A549 (cell line): Measurements from ENCODE around the gene GSC. TPM values are rescaled to one million over a fixed set of nuclear protein-coding genes. Genes with fewer than 3 reads are reported as not detected.
"Not testable (repeated sequence)": the region's sequence is repeated elsewhere in the genome, so short reads cannot be mapped to it uniquely, and the experiment has no call there.

Source experiments
- ATAC-seq, 2 experiments: fragments of 200-7000 bp in 1 of 2; fragments of >200 bp in 1 of 2; cut with Nextera tagmentation in 1 of 2; cut with Tn5 transposase in 1 of 2; 3 replicates each; pipeline versions ENCODE4 v1.8.0 to v1.9.1; 2018 to 2020; ENCODE audit warnings: mild to moderate bottlenecking in 1 of 2, moderate library complexity in 1 of 2
- CTCF ChIA-PET: fragments of 300-600 bp; sonication (Branson Sonifier 250); formaldehyde crosslinking; extraction: SDS; loops from one replicate; lab custom pipeline; 2021; ENCODE audit warnings: antibody characterized with exemption, inconsistent platforms; lab: Yijun Ruan, JAX
- POLR2A ChIA-PET: fragments of 350-600 bp; formaldehyde crosslinking; extraction: SDS; loops from one replicate; lab custom pipeline; 2021; ENCODE audit warnings: antibody characterized with exemption, inconsistent platforms; lab: Yijun Ruan, JAX
- DNase-seq, 2 experiments: peaks; one replicate each; pipeline versions ENCODE4 v3.0.0 to v3.0.0-alpha.2; 2011 to 2016; ENCODE audit warnings: low read depth in 1 of 2, low spot score in 1 of 2
- FAIRE-seq: peaks from 2 replicates; lab custom pipeline; 2011; peaks lifted over from hg19 to GRCh38; lab: Jason Lieb, UNC
- H3K27ac ChIP-seq, 2 experiments: fragments of >200 bp; sonication (Bioruptor Twin); formaldehyde crosslinking; 3 replicates each; pipeline ENCODE4 v1.5.1; 2016 to 2017
- H3K4me1 ChIP-seq: fragments of >200 bp; sonication (Bioruptor Twin); formaldehyde crosslinking; 3 replicates; pipeline ENCODE4 v1.6.1; 2016
- H3K4me2 ChIP-seq: fragments of >200 bp; sonication (Bioruptor Twin); formaldehyde crosslinking; 3 replicates; pipeline ENCODE4 v1.6.1; 2016
- H3K4me3 ChIP-seq: fragments of >200 bp; sonication (Bioruptor Twin); formaldehyde crosslinking; 3 replicates; pipeline ENCODE4 v1.5.1; 2016
- H3K9me3 ChIP-seq: fragments of >200 bp; sonication (Bioruptor Twin); formaldehyde crosslinking; 3 replicates; pipeline ENCODE4 v1.6.1; 2016
- BHLHE40 ChIP-seq: IDR thresholded peaks from 2 replicates; pipeline ENCODE4 v1.6.1; 2012; ENCODE audit warnings: low read depth, low read length, inconsistent platforms
- CBX2 ChIP-seq: fragments of 200-600 bp; sonication (generic); IDR thresholded peaks from 2 replicates; pipeline ENCODE4 v1.6.1; 2016; ENCODE audit warnings: low read depth, mild to moderate bottlenecking, borderline replicate concordance
- CBX8 ChIP-seq: fragments of 200-600 bp; sonication (generic); IDR thresholded peaks from 2 replicates; pipeline ENCODE4 v1.6.1; 2016
- CEBPB ChIP-seq, 2 experiments: fragments of >200 bp in 1 of 2; sonication (Bioruptor Twin) in 1 of 2; formaldehyde crosslinking in 1 of 2; IDR thresholded peaks; 2 replicates each; pipeline ENCODE4 v1.6.1; 2012 to 2016
- CHD4 ChIP-seq: fragments of 200-600 bp; sonication (generic); IDR thresholded peaks from 2 replicates; pipeline ENCODE4 v1.6.1; 2016; ENCODE audit warnings: antibody characterized with exemption, mild to moderate bottlenecking, borderline replicate concordance
- EHMT2 ChIP-seq: fragments of 200-600 bp; sonication (generic); IDR thresholded peaks from 2 replicates; pipeline ENCODE4 v1.6.1; 2016; ENCODE audit warnings: antibody characterized with exemption, low read depth, mild to moderate bottlenecking, moderate library complexity
- ESRRA ChIP-seq: fragments of 150-350 bp; IDR thresholded peaks from 2 replicates; pipeline ENCODE4 v1.6.1; 2014; ENCODE audit warnings: mild to moderate bottlenecking, low read length, borderline replicate concordance
- FOXS1 ChIP-seq: fragments of 250-450 bp; sonication (Bioruptor Pico); IDR thresholded peaks from 2 replicates; pipeline ENCODE4 v1.5.0; 2020; ENCODE audit warnings: mild to moderate bottlenecking, moderate library complexity
- HEYL ChIP-seq: fragments of 250-450 bp; sonication (Bioruptor Pico); IDR thresholded peaks from 2 replicates; pipeline ENCODE4 v1.8.0; 2021; ENCODE audit warnings: mild to moderate bottlenecking, moderate library complexity
- HOXB13 ChIP-seq: fragments of 250-450 bp; sonication (Bioruptor Pico); IDR thresholded peaks from 2 replicates; pipeline ENCODE4 v1.5.0; 2020; ENCODE audit warnings: low read depth, mild to moderate bottlenecking, moderate library complexity
- JUN ChIP-seq, 2 experiments: fragments of >200 bp; sonication (Bioruptor Twin); formaldehyde crosslinking; IDR thresholded peaks; 2 replicates in 1 of 2; 3 replicates in 1 of 2; pipeline ENCODE4 v1.6.1; 2016 to 2017
- KDM1A ChIP-seq: fragments of 200-600 bp; sonication (generic); IDR thresholded peaks from 2 replicates; pipeline ENCODE4 v1.6.1; 2016; ENCODE audit warnings: low read depth, mild to moderate bottlenecking
- MAFK ChIP-seq: fragments of 450-650 bp; IDR thresholded peaks from 2 replicates; pipeline ENCODE4 v1.6.1; 2014; ENCODE audit not compliant: partially characterized antibody
- NR3C1 ChIP-seq: fragments of >200 bp; sonication (Bioruptor Twin); formaldehyde crosslinking; IDR thresholded peaks from 3 replicates; pipeline ENCODE4 v1.6.1; 2017
- PHF8 ChIP-seq: fragments of 200-600 bp; sonication (generic); IDR thresholded peaks from 2 replicates; pipeline ENCODE4 v1.6.1; 2016; ENCODE audit warnings: low read depth, mild to moderate bottlenecking, antibody characterized with exemption, moderate library complexity, borderline replicate concordance
- RCOR1 ChIP-seq: fragments of 150-350 bp; IDR thresholded peaks from 2 replicates; pipeline ENCODE4 v1.6.1; 2014; ENCODE audit warnings: antibody characterized with exemption, low read length, low read depth
- ZC3H11A ChIP-seq: fragments of 450-650 bp; IDR thresholded peaks from 2 replicates; pipeline ENCODE4 v1.6.1; 2014; ENCODE audit warnings: antibody characterized with exemption, mild to moderate bottlenecking
- ZFP36 ChIP-seq: fragments of 450-650 bp; IDR thresholded peaks from 2 replicates; pipeline ENCODE4 v1.6.1; 2014; ENCODE audit warnings: borderline replicate concordance; ENCODE audit not compliant: partially characterized antibody
- WGBS: methylation state at CpG from one replicate; pipeline ENCODE4 v1.1.6; 2017; ENCODE audit errors: missing lambda C conversion rate; 5-methylcytosine and 5-hydroxymethylcytosine counted together
- polyA plus RNA-seq, 4 experiments: library from polyadenylated mRNA; depleted of rRNA in 3 of 4; stranded (reverse); fragments of >200 nt; fragmentation: RNase III in 1 of 4; extraction: RNeasy Plus Mini Kit Qiagen cat#74134 plus additional on column Dnase treatment in 1 of 4; gene quantifications; 2 replicates in 3 of 4; 3 replicates in 1 of 4; pipeline ENCODE4 v1.2.3, GENCODE V29; 2011 to 2017
- TF ChIP-seq, protein P1 (sequence below): fragments of 150-350 bp; IDR thresholded peaks from 2 replicates; pipeline ENCODE4 v1.6.1; 2014; ENCODE audit warnings: low read depth, mild to moderate bottlenecking, low read length
- TF ChIP-seq, protein P2 (sequence below): fragments of 200-600 bp; sonication (generic); IDR thresholded peaks from 2 replicates; pipeline ENCODE4 v1.6.1; 2016; ENCODE audit warnings: antibody characterized with exemption, mild to moderate bottlenecking, moderate library complexity
- TF ChIP-seq, protein P3 (sequence below): fragments of 250-450 bp; sonication (Bioruptor Pico); IDR thresholded peaks from 2 replicates; pipeline ENCODE4 v1.5.0; 2020; ENCODE audit warnings: low read depth, mild to moderate bottlenecking, moderate library complexity
- TF ChIP-seq, protein P4 (sequence below): IDR thresholded peaks from 2 replicates; pipeline ENCODE4 v1.6.1; 2012; ENCODE audit warnings: low read depth, borderline replicate concordance

Gene GSC
- polyA plus RNA-seq, 2 of the 4 experiments (the other 2 are of a cell fraction) = 0.17 TPM

DNA sequence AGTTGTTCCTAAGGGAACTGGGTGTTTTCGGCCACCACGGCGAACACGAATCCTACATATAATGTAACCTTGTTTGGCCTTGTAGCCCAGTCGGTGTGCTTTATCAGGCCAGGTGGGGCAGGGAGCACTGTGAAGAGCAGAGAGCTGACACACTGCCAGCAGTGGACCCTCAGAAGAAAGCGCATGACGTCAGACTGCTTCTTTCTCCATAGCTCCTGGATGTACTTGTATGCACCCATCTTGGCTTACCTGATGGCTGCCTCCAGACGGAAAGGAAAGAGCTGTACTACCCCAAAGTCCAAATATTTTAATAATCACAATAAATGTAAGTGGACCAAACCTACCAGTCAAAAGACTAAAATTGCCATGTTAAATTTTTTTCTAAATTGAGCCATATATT is 31.3 kb upstream of the GSC start:
- FAIRE-seq (no peak), DNase-seq (no peak), ATAC-seq (no peak)
- Histone ChIP-seq H3K27ac (no peak overlapping the region), H3K4me2 (no peak overlapping the region), H3K9me3 (0 out of 3 replicates have a peak, but pooled peaks cover 5% of the 10 kb centered on the region), H3K4me3 (no peak overlapping the region), H3K4me1 (no peaks in the 10 kb centered on the region)
- TF ChIP-seq JUN (IDR thresholded peaks at IDR 0.05) = no peak
- 76% methylated on average over 8 of the region's 8 CpGs for WGBS
- POLR2A ChIA-PET = interaction anchor here (0.5 kb wide), 1 partner anchor 52 kb away, joined by 3 read pairs; no protein-coding TSS in a partner anchor
- CTCF ChIA-PET = no interaction called here

DNA sequence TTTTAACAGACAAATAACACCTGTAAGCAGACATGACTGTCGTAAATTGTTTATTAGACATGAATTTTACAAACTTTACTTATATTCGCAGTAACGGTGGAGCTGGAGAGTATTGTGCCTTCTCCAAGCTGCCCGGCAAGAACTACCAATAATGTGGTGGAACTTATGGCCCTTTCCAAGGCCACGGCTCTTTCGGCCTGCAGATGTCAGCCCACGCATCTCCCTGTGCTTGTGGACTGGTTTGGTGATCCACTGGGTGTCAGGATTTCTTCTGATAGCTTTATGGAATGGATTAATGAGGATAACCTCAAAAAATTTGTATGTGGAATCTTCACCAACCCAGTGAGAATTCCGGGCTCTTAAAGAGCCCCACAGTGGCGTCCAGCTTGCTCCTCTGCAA is 30.9 kb upstream of the GSC start:
- ATAC-seq, H3K4me2 ChIP-seq, DNase-seq, H3K4me3 ChIP-seq, POLR2A ChIA-PET, CTCF ChIA-PET, H3K27ac ChIP-seq, H3K4me1 ChIP-seq, H3K9me3 ChIP-seq, FAIRE-seq: not testable (repeated sequence)
- WGBS = 34% methylated on average over 9 of the region's 9 CpGs

DNA sequence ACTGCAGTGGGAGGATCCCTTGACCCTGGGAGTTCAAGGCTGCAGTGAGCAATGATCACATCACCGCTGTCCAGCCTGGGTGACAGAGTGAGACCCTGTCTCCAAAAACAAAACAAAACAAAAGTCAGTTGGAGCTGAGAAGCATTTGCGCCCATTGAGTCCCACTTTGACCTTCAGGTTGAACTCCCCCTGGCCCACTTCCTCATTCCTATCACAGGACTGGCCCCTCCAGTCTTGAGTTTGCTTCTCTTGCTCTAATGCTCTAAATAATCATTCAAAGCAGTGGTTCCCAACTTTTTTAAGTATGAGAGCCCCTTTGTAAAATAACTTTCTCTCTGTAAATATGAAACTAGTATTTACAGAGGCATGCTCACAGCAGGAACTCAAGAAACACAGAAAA is 28.0 kb upstream of the GSC start:
- no peak overlapping the region for H3K27ac ChIP-seq
- no peak overlapping the region for H3K4me2 ChIP-seq
- H3K9me3 ChIP-seq = no peaks in the 10 kb centered on the region
- FAIRE-seq (no peak), DNase-seq (no peak), ATAC-seq (no peak)
- WGBS = 64% methylated on average over 2 of the region's 2 CpGs
- ChIA-PET POLR2A (no interaction called here), CTCF (no interaction called here)
- H3K4me3 ChIP-seq = no peak overlapping the region
- no peak for TF ChIP-seq NR3C1
- no peak for TF ChIP-seq EHMT2
- no peak for TF ChIP-seq CBX8
- TF ChIP-seq ZC3H11A = no peak
- H3K4me1 ChIP-seq = no peaks in the 10 kb centered on the region

DNA sequence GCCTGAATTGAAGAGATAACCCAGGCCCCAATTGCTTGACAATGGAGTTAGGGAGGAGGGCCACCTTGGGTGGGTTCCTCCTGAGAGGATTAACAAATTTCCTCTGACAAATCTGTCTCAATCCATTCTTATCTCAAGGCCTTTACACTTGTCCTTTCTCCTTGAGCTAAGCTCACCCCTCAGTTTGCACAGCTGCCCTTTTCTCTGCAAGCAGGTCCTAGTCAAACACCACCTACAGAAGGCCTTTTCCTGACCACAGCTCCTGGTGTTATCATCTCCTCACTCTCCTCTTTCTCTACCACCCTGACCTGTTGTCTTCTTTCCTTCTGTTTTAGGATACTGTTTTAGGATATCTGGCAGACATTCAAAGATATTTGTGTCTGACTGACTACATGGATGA is 26.4 kb upstream of the GSC start:
- H3K9me3 ChIP-seq = no peaks in the 10 kb centered on the region
- POLR2A ChIA-PET = no interaction called here
- FAIRE-seq (no peak), ATAC-seq (no peak), DNase-seq (no peak)
- H3K4me2 ChIP-seq = no peak overlapping the region
- H3K27ac ChIP-seq = no peak overlapping the region
- CTCF ChIA-PET = interaction anchor here (1.4 kb wide), 1 partner anchor 646 kb away, joined by 4 read pairs; no protein-coding TSS in a partner anchor
- H3K4me1 ChIP-seq = no peaks in the 10 kb centered on the region
- TF ChIP-seq, protein P1, sequence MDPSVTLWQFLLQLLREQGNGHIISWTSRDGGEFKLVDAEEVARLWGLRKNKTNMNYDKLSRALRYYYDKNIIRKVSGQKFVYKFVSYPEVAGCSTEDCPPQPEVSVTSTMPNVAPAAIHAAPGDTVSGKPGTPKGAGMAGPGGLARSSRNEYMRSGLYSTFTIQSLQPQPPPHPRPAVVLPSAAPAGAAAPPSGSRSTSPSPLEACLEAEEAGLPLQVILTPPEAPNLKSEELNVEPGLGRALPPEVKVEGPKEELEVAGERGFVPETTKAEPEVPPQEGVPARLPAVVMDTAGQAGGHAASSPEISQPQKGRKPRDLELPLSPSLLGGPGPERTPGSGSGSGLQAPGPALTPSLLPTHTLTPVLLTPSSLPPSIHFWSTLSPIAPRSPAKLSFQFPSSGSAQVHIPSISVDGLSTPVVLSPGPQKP = no peak
- TF ChIP-seq, protein P2, sequence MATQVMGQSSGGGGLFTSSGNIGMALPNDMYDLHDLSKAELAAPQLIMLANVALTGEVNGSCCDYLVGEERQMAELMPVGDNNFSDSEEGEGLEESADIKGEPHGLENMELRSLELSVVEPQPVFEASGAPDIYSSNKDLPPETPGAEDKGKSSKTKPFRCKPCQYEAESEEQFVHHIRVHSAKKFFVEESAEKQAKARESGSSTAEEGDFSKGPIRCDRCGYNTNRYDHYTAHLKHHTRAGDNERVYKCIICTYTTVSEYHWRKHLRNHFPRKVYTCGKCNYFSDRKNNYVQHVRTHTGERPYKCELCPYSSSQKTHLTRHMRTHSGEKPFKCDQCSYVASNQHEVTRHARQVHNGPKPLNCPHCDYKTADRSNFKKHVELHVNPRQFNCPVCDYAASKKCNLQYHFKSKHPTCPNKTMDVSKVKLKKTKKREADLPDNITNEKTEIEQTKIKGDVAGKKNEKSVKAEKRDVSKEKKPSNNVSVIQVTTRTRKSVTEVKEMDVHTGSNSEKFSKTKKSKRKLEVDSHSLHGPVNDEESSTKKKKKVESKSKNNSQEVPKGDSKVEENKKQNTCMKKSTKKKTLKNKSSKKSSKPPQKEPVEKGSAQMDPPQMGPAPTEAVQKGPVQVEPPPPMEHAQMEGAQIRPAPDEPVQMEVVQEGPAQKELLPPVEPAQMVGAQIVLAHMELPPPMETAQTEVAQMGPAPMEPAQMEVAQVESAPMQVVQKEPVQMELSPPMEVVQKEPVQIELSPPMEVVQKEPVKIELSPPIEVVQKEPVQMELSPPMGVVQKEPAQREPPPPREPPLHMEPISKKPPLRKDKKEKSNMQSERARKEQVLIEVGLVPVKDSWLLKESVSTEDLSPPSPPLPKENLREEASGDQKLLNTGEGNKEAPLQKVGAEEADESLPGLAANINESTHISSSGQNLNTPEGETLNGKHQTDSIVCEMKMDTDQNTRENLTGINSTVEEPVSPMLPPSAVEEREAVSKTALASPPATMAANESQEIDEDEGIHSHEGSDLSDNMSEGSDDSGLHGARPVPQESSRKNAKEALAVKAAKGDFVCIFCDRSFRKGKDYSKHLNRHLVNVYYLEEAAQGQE = no peak
- TF ChIP-seq HEYL = no peak
- TF ChIP-seq JUN (IDR thresholded peaks at IDR 0.05) = no peak
- no peak for TF ChIP-seq CBX2
- no peak for TF ChIP-seq MAFK
- TF ChIP-seq, protein P3, sequence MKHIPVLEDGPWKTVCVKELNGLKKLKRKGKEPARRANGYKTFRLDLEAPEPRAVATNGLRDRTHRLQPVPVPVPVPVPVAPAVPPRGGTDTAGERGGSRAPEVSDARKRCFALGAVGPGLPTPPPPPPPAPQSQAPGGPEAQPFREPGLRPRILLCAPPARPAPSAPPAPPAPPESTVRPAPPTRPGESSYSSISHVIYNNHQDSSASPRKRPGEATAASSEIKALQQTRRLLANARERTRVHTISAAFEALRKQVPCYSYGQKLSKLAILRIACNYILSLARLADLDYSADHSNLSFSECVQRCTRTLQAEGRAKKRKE (CRISPR knock-in tag) = no peak
- TF ChIP-seq BHLHE40 = no peak
- no peak for TF ChIP-seq EHMT2
- no peak for TF ChIP-seq HOXB13 (CRISPR knock-in tag)
- TF ChIP-seq KDM1A = no peak
- no peak for TF ChIP-seq FOXS1 (CRISPR knock-in tag)
- no peak for TF ChIP-seq ZFP36
- TF ChIP-seq RCOR1 = no peak
- no peak for TF ChIP-seq PHF8
- no peak for TF ChIP-seq ESRRA
- TF ChIP-seq, protein P4, sequence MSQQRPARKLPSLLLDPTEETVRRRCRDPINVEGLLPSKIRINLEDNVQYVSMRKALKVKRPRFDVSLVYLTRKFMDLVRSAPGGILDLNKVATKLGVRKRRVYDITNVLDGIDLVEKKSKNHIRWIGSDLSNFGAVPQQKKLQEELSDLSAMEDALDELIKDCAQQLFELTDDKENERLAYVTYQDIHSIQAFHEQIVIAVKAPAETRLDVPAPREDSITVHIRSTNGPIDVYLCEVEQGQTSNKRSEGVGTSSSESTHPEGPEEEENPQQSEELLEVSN = no peak
- no peak for TF ChIP-seq CHD4
- TF ChIP-seq CEBPB (IDR thresholded peaks at IDR 0.05) = no peak
- H3K4me3 ChIP-seq = no peak overlapping the region
